ENCODE results near the gene LTB4R2. TPM values are rescaled to one million over a fixed set of nuclear protein-coding genes. Genes with fewer than 3 reads are reported as not detected.

Gene LTB4R2
- total and polyA plus RNA-seq, 2 of the 8 experiments (the other 6 are each of a cell fraction or from before 2014, with no cell fraction given): 5.3 to 6.7 TPM

DNA sequence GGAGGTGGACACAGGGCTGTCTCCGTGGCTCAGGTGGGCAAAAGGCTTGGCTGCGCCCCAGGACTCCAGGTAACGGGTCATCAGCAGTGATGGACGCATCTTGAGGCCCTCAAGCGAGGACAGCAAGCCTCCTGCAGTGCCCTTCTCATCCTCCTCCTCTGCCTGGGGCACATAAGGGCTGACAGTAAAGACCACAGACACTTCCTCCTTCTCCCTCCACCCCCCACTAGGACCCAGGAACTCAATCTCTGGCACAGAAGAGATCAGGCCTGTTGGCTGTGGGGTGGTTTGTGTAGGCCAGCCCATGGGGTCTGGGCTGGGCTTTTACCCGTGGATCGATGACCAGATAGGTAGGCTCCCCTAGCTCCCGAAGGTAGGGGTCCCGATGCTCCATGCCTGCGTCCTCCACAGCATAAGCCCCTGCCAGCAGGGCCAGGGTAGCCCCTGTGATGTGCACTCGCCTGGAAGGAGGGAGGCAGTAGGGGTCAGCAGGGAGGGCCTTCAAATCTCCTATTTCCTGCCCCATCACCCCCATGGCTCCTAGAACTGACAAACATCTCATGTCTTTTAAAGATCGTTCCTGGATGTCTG, 19.2 kb downstream of the LTB4R2 start (continued):
- TF ChIP-seq BRCA1 (IDR thresholded peaks at IDR 0.05; ENCODE audit: low read depth, low read length) (no peak), CHD2 (IDR thresholded peaks at IDR 0.05; ENCODE audit: low read length) (no peak), PHF8 (conservative IDR thresholded peaks at IDR 0.05; ENCODE audit: low read depth, low read length) (no peak), RBBP5 (IDR thresholded peaks at IDR 0.05; ENCODE audit: borderline replicate concordance, low read depth, low read length) (no peak), TBP (IDR thresholded peaks at IDR 0.05; ENCODE audit: low read depth, low read length) (no peak), ASH2L (IDR thresholded peaks at IDR 0.05; ENCODE audit: low read length) (no peak), TCF12 (IDR thresholded peaks at IDR 0.05; ENCODE audit: low read depth, low read length) (no peak), NRF1 (IDR thresholded peaks at IDR 0.05; ENCODE audit: low read depth, low read length) (no peak), CREB1 (IDR thresholded peaks at IDR 0.05) (no peak)
